Measurements from ENCODE around the gene NCS1.

The NCS1 gene

DNA sequence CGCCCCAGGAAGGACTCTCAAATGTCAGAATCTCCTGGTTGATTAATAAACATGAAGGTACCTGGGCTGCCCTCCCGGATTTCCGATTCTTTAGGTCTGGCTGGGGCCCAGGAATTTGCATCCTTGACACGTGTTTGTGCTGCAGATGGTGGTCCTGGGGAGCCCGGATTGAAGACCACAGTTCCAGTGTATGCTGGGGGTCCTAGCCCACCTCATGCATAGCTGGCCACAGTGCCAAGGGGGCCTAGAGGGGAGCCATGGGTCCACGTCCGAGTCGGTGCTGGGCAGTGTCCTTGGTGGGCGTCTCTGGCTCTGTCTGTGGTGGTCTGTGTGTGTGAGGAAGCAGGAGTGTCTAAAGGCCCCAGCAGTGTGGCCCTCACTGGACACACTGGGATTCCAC is 3.2 kb downstream of the NCS1 start:
- Histone ChIP-seq H3K4me3 (no peak overlapping the region), H3K9me3 (replicated peaks in 1 of 11) (no peaks in the 10 kb centered on the region), H3K36me3 (peaks cover 0 to 29% (median 10%) of the 10 kb centered on the region in 11 experiments; a peak in 10 of 22 replicates), H3K9ac (no peak overlapping the region), H3K27ac (no peak overlapping the region), H3K4me2 (no peak overlapping the region), H3K27me3 (peaks cover 0 to 13% (median 6%) of the 10 kb centered on the region in 11 experiments; a peak in 12 of 22 replicates), H4K20me1 (peaks cover 0 to 71% (median 65%) of the 10 kb centered on the region in 11 experiments; a peak in 19 of 22 replicates), H3K4me1 (peaks cover 9 to 29% (median 21%) of the 10 kb centered on the region in 10 experiments; a peak in 19 of 20 replicates)
- no peak for TF ChIP-seq Cebpa-rat (IDR thresholded peaks at IDR 0.05)

GRCh38 chr9:130176760-130177159 is 4.6 kb downstream of the NCS1 start:
- H4K20me1 ChIP-seq = peaks cover 0 to 85% (median 78%) of the 10 kb centered on the region in 11 experiments; a peak in 19 of 22 replicates
- H3K36me3 ChIP-seq = peaks cover 0 to 41% (median 11%) of the 10 kb centered on the region in 11 experiments; a peak in 10 of 22 replicates
- peaks cover 0 to 3% (median 2%) of the 10 kb centered on the region in 11 experiments; a peak in 11 of 22 replicates for H3K27me3 ChIP-seq
- H3K4me3 ChIP-seq = no peak overlapping the region
- peaks cover 9 to 18% (median 16%) of the 10 kb centered on the region in 10 experiments; a peak in 19 of 20 replicates for H3K4me1 ChIP-seq
- H3K27ac ChIP-seq = no peak overlapping the region
- no peak for TF ChIP-seq Cebpa-rat (IDR thresholded peaks at IDR 0.05)
- no peak overlapping the region for H3K4me2 ChIP-seq
- no peak overlapping the region for H3K9ac ChIP-seq
- H3K9me3 ChIP-seq (replicated peaks in 1 of 11) = no peaks in the 10 kb centered on the region

DNA sequence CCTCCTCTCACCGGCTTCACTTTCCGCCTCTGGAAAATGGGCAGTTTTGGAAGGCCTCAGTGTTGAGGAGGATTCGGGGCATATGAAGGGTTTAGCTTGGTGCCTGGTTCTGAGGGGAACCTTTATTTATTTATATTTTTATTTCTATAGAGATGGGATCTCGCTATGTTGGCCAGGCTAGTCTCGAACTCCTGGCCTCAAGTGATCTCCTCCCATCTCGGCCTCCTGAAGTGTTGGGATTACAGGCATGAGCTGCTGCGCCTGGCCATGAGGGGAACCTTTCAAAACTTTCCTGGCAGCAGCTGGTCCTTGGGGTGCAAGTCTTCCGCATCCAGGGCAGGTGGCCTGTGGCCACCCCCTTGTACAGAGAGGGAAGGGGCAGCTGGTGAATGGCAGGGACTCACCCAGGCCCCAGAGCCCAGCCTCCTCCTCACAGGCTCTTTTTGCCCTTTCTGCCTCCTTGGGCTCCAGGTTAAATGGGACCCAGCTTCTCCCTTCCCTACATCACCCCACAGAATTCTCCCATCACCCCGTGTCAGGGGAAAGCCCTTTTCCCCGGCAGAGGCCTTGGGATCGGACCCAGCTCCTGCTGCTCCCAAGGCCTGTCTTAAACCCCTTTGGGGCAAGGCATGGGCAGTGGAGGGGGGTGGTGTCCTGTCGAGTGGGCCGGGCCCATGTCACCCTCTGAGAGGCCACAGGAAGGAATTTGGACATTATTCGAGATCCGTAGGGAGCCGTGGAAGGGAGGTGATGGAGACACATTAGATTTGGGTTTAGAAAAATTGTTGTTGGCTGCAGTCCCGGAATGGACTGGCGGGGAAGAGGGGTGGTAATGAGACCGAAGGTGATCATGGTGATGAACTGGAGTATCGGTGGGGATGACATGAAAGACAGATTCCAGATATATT is 5.9 kb downstream of the NCS1 start:
- Histone ChIP-seq H3K27me3 (no peaks in the 10 kb centered on the region), H3K9me3 (replicated peaks in 1 of 11) (no peaks in the 10 kb centered on the region), H3K4me2 (no peak overlapping the region), H3K4me1 (peaks cover 9 to 25% (median 20%) of the 10 kb centered on the region in 10 experiments), H3K4me3 (no peak overlapping the region), H3K27ac (no peak overlapping the region), H4K20me1 (peaks cover 0 to 97% (median 91%) of the 10 kb centered on the region in 11 experiments; a peak in 19 of 22 replicates), H3K9ac (no peak overlapping the region), H3K36me3 (peaks cover 0 to 45% (median 11%) of the 10 kb centered on the region in 11 experiments; a peak in 10 of 22 replicates)
- no peak for TF ChIP-seq Cebpa-rat (IDR thresholded peaks at IDR 0.05)

- Histone ChIP-seq H3K9me3 (replicated peaks in 1 of 11) (no peaks in the 10 kb centered on the region), H3K27me3 (no peaks in the 10 kb centered on the region), H3K36me3 (peaks cover 0 to 45% (median 11%) of the 10 kb centered on the region in 11 experiments; a peak in 10 of 22 replicates), H3K4me3 (no peak overlapping the region), H3K27ac (no peak overlapping the region), H3K9ac (no peak overlapping the region), H3K4me1 (peaks cover 9 to 25% (median 19%) of the 10 kb centered on the region in 10 experiments), H3K4me2 (no peak overlapping the region), H4K20me1 (peaks cover 0 to 96% (median 89%) of the 10 kb centered on the region in 11 experiments; a peak in 19 of 22 replicates)
- TF ChIP-seq Cebpa-rat (IDR thresholded peaks at IDR 0.05) = no peak
Measured at GRCh38 chr9:130179331-130179907, 7.2 kb downstream of the NCS1 start.

- H3K36me3 ChIP-seq = peaks cover 0 to 40% (median 15%) of the 10 kb centered on the region in 11 experiments; a peak in 10 of 22 replicates
- no peak for TF ChIP-seq Cebpa-rat (IDR thresholded peaks at IDR 0.05)
Measured at GRCh38 chr9:130180516-130180915, 8.3 kb downstream of the NCS1 start.

DNA sequence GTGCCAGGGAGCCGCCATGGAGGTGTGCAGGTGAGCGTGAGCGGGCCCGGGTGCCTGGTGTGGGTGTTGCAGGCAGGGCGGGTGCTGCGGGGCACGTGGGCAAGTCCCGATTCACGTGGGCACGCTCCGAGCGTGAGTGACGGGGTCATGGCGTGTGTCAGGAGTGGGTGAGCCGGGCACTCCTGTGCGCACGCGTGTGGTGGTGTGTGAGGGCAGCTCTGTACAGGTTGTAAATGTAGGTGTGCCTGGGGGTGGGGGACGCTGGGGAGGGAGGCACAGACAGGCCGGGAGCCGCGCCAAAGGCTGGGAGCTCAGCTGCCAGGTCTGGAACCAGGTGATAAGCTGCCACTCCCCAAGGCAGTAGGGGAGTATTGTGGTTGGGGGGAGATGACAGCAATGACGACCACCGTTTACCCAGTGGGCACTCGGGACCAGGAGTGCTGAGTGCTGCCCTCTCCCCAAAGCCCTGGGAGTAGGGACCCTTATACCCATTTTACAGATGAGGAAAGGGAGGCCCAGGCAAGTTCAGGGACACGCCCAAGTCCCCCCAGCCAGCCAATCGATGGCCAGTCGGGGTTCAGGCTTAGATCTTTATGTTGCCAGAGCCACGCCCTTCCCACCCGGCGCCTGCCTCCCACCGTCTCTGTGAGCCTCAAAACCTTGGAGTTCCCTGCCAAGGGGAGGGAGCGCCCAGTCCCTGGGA is 9.6 kb downstream of the NCS1 start:
- Histone ChIP-seq H3K36me3 (peaks cover 0 to 30% (median 8%) of the 10 kb centered on the region in 11 experiments; a peak in 10 of 22 replicates), H3K4me3 (no peak overlapping the region), H3K27me3 (no peaks in the 10 kb centered on the region), H3K9ac (no peak overlapping the region), H4K20me1 (peaks cover 0 to 95% (median 87%) of the 10 kb centered on the region in 11 experiments; a peak in 18 of 22 replicates), H3K4me1 (peaks cover 24 to 43% (median 38%) of the 10 kb centered on the region in 10 experiments), H3K9me3 (replicated peaks in 1 of 11) (no peaks in the 10 kb centered on the region), H3K27ac (no peak overlapping the region), H3K4me2 (no peak overlapping the region)
- no peak for TF ChIP-seq Cebpa-rat (IDR thresholded peaks at IDR 0.05)

More at GRCh38 chr9:130180516-130180915, 8.3 kb downstream of the NCS1 start:
- Histone ChIP-seq H3K27me3 (no peaks in the 10 kb centered on the region), H3K9me3 (replicated peaks in 1 of 11) (no peaks in the 10 kb centered on the region), H3K4me2 (no peak overlapping the region), H4K20me1 (peaks cover 0 to 95% (median 87%) of the 10 kb centered on the region in 11 experiments; a peak in 18 of 22 replicates), H3K4me3 (no peak overlapping the region), H3K27ac (no peak overlapping the region), H3K9ac (no peak overlapping the region), H3K4me1 (peaks cover 13 to 30% (median 26%) of the 10 kb centered on the region in 10 experiments)

DNA sequence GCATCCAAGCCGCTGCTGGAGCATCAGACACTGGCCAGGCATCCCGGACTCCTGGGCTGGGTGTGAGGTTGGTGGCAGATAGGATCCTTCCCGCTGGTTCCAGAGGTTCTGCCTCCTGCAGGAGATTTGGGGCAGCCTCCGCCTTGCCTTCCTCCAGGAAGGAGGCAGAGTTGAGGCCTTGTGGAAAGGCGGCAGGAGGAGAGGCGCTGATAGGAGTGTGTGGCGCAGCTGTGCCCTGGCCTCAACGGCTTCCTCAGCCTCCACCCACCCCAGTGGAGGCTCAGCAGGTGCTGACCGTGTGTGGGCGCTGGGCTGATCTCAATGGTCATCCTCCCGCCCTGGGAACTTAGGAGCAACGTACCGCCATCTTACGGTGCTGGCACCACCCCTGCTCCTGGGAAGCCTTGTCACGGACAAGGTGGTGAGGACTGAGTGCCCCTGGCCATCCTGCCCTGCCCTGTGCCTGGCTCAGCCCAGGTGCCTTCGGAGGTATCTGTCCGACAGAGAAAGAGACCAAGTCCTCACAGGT is 10.2 kb downstream of the NCS1 start:
- H3K27ac ChIP-seq = peak overlapping the region in 3 of 11 experiments; percentile 8 to 64 (median 36); a peak in 3 of 22 replicates
- H3K4me1 ChIP-seq = peaks cover 30 to 50% (median 44%) of the 10 kb centered on the region in 10 experiments
- no peaks in the 10 kb centered on the region for H3K27me3 ChIP-seq
- peaks cover 0 to 24% (median 5%) of the 10 kb centered on the region in 11 experiments; a peak in 10 of 22 replicates for H3K36me3 ChIP-seq
- TF ChIP-seq Cebpa-rat (IDR thresholded peaks at IDR 0.05) = no peak
- H3K4me2 ChIP-seq = peak overlapping the region in 7 of 11 experiments; percentile 53 to 80 (median 62); a peak in 8 of 22 replicates
- no peaks in the 10 kb centered on the region for H3K9me3 ChIP-seq (replicated peaks in 1 of 11)
- no peak overlapping the region for H3K4me3 ChIP-seq
- peak overlapping the region in 1 of 11 experiments; percentile 38; a peak in 1 of 22 replicates for H3K9ac ChIP-seq
- H4K20me1 ChIP-seq = peaks cover 0 to 95% (median 87%) of the 10 kb centered on the region in 11 experiments; a peak in 17 of 22 replicates
